ENCODE data around the gene CMIP.

CMIP gene

DNA sequence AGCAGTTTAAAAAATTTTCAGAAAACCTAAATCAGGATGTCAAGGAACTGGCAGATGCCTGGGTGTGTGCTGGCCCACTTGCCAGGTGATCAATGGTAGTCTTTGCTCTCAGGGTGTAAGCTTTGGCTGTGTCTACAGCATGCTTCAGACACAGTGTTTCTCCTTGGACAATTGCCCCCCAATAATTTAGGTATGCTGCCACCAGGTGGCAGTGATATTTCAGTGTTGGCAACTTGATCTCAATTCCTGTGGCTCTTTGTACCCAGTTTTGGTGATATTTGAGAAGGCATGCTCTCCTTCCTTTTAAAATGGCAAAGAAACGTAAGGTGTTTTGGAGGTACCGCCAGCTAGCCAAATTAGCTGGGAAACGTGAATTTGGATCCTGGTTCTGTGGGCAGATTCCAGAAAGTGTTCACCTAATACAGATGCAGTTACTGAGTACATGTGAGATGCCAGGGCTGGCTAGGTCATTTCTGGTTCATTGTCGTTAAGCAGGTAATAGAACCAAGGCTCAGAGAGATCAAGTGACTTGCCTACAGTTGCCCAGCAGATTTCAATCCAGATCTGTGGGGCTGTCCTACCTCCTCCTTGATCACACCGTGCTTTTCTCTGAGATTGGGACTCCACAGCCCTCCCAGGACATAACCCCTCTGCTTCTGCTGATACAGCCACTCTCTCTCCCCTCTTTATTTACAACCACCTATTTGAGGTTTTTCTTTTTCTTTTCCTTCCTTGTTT lies 178.9 kb downstream of the CMIP start:
- H3K4me1 ChIP-seq (ENCODE audit: control insufficient read depth, insufficient read depth, low read length) = peaks cover 11% of the 10 kb centered on the region
- H3K9ac ChIP-seq (ENCODE audit: low read length) = no peak overlapping the region
- no peaks in the 10 kb centered on the region for H3K27me3 ChIP-seq (ENCODE audit: control insufficient read depth, insufficient read depth, low read length)
- no peaks in the 10 kb centered on the region for H3K36me3 ChIP-seq (ENCODE audit: control insufficient read depth, insufficient read depth, low read length)
- H3K4me3 ChIP-seq (ENCODE audit: low read length) = no peak overlapping the region
- no peak overlapping the region for H3K27ac ChIP-seq (ENCODE audit: low read depth, low read length)

DNA sequence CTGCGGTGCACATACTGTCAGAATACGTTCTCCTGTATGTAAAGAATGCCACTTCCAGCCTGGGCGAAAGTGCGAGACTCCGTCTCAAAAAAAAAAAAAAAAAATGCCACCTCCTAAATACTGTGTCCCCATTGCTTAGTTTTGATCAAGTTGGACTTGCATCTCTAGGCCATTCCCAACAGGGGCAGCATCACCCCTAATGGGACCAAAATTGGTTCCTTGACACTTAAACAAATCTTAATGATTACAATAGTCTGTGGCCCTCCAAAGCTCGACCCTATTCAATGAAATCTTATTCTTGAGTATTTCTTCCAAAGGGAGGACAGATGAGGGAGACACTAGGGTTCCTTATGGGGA lies 179.8 kb downstream of the CMIP start:
- Histone ChIP-seq H3K36me3 (ENCODE audit: control insufficient read depth, insufficient read depth, low read length) (no peaks in the 10 kb centered on the region), H3K27me3 (ENCODE audit: control insufficient read depth, insufficient read depth, low read length) (no peaks in the 10 kb centered on the region), H3K4me1 (ENCODE audit: control insufficient read depth, insufficient read depth, low read length) (peaks cover 11% of the 10 kb centered on the region), H3K9ac (ENCODE audit: low read length) (no peak overlapping the region), H3K27ac (ENCODE audit: low read depth, low read length) (no peak overlapping the region), H3K4me3 (ENCODE audit: low read length) (no peak overlapping the region)

DNA sequence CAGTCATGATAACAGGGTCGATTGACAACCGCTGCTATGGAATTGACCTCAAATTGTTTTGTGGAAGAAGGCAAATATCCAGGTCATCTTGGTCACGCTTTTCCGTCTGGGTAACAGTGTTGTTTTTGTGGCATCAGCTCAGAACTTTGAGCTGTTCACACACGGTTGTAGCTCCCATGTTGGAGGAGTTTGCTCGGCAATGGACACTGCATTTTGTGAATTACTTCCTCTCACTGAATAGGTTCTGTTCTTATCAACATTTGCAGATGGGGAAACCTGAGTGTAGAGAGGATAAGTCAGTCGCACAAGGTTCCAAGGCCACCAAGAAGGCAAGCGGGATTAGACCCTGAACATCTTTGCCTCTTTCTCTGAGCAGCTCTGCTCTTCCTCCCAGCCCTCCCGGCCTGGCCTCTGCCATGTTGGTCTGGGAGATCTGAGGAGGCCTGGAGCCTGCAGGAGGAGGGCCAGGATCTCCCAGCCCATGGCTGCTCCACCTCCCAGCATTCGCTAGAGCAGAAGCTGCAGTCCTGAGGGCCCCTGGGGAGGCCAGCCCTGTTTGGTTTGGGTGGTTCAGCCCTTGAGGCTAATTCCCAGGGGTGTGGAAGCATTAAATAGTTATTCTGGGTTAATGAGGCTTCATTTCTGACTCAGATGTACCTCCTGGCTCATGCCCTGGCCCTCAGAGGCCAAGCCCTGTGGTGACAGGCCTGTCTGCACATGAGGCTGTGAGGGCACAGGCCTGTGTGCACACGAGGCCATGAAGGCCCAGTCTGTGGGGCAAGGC lies 180.3 kb downstream of the CMIP start:
- Histone ChIP-seq H3K4me3 (ENCODE audit: low read length) (no peak overlapping the region), H3K9ac (ENCODE audit: low read length) (no peak overlapping the region), H3K4me1 (ENCODE audit: control insufficient read depth, insufficient read depth, low read length) (peaks cover 11% of the 10 kb centered on the region), H3K27me3 (ENCODE audit: control insufficient read depth, insufficient read depth, low read length) (no peaks in the 10 kb centered on the region), H3K27ac (ENCODE audit: low read depth, low read length) (peak overlapping the region; percentile 30), H3K36me3 (ENCODE audit: control insufficient read depth, insufficient read depth, low read length) (no peaks in the 10 kb centered on the region)

DNA sequence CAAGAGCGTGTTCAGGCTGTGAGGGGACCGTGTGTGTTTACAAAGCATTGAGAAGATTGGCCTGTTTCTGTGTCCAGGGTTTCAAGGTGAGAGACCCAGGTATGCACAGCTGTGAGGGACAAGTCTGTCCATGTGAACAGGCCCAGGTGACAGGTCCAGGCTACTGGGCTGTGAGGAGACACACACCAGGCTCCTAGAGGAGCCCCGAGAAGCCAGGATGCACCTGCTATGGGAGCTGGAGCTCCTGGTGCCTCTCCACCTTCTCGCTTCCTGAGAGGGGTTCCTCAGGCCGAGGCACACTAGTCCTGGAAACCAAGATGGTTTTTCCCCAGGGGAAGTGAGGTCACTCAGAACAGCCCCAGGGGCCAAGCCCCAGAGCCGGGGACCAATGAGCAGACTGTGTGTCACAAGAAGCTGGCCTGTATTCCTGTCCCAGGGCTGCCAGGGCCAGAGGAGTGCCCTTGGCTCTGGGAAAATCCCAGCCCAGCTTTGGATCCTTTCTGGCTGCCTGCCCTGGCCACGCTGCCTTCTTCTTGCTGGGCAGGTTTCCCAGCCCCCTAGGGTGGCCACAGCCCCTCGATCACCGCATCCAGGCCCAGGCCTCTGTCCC lies 181.0 kb downstream of the CMIP start:
- Histone ChIP-seq H3K36me3 (ENCODE audit: control insufficient read depth, insufficient read depth, low read length) (no peaks in the 10 kb centered on the region), H3K27me3 (ENCODE audit: control insufficient read depth, insufficient read depth, low read length) (no peaks in the 10 kb centered on the region), H3K4me1 (ENCODE audit: control insufficient read depth, insufficient read depth, low read length) (peaks cover 11% of the 10 kb centered on the region), H3K4me3 (ENCODE audit: low read length) (no peak overlapping the region), H3K9ac (ENCODE audit: low read length) (no peak overlapping the region), H3K27ac (ENCODE audit: low read depth, low read length) (peak overlapping the region; percentile 30)

DNA sequence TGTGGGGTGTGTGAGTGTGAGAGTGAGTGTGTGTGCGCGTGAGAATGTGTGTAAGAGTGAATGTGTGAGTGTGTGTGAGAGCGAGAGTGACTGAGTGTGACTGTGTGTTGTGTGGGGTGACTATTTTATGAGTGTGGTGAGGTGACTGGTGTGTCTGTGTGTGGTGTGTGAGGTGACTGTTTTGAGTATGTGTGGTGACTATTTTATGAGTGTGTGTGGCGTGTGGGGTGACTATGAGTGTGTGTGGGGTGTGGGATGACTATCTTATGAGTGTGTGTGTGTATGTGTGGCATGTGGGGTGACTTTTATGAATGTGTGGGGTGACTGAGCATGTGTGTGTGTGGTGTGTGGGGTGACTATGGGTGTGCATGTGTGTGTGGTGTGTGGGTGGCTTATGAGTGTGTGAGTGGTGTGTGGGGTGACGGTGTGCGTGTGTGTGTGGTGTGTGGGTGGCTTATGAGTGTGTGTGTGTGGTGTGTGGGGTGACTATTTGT lies 181.6 kb downstream of the CMIP start:
- Histone ChIP-seq H3K36me3 (ENCODE audit: control insufficient read depth, insufficient read depth, low read length) (no peaks in the 10 kb centered on the region), H3K4me3 (ENCODE audit: low read length) (no peak overlapping the region), H3K27ac (ENCODE audit: low read depth, low read length) (no peak overlapping the region), H3K9ac (ENCODE audit: low read length) (no peak overlapping the region), H3K27me3 (ENCODE audit: control insufficient read depth, insufficient read depth, low read length) (no peaks in the 10 kb centered on the region), H3K4me1 (ENCODE audit: control insufficient read depth, insufficient read depth, low read length) (peaks cover 11% of the 10 kb centered on the region)

DNA sequence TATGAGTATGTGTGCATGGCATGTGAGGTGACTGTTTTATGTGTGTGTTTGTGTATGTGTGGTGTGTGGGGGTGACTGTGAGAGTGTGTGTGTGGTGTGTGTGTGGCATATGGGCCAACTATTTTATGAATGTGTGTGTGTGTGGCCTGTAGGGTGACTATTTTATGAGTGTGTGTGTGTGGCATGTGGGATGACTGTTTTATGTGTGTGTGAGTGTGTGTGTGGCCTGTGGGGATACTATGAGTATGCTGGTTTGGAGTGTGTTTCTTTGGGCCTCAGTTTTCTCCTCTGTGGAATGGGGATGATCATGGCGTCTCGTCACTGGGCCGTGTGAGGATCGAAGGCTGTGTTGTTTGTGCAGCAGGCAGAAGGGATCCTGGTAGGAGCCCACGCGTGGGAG lies 182.4 kb downstream of the CMIP start:
- Histone ChIP-seq H3K36me3 (ENCODE audit: control insufficient read depth, insufficient read depth, low read length) (no peaks in the 10 kb centered on the region), H3K4me1 (ENCODE audit: control insufficient read depth, insufficient read depth, low read length) (peaks cover 11% of the 10 kb centered on the region), H3K4me3 (ENCODE audit: low read length) (no peak overlapping the region), H3K9ac (ENCODE audit: low read length) (no peak overlapping the region), H3K27ac (ENCODE audit: low read depth, low read length) (no peak overlapping the region), H3K27me3 (ENCODE audit: control insufficient read depth, insufficient read depth, low read length) (no peaks in the 10 kb centered on the region)

DNA sequence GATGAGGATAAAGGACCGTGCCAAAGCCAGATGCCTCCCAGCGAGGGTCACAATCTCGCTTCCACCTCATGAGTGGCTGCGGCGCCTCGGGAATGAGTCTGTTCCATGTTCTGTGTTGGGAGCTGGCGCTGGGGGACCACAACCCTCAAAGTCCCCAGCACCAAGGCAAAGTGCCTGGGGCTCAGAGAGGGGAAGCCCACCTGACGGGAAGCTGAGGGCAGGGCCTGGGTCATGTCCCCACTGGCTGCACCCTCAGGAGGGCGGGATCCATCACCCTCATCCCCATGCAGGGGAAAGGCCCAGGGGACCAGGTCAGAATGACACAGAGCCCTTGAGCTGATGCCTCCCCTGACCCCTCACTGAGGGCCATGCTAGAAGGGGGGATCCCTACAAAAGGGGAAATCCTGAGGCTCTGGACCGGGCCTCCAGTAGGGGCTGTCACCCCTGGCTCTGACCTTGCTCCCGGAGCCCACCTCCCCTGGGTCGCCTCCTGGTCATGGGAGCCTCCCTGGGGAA lies 183.2 kb downstream of the CMIP start:
- no peaks in the 10 kb centered on the region for H3K36me3 ChIP-seq (ENCODE audit: control insufficient read depth, insufficient read depth, low read length)
- H3K27ac ChIP-seq (ENCODE audit: low read depth, low read length) = no peak overlapping the region
- no peaks in the 10 kb centered on the region for H3K27me3 ChIP-seq (ENCODE audit: control insufficient read depth, insufficient read depth, low read length)
- H3K4me3 ChIP-seq (ENCODE audit: low read length) = no peak overlapping the region
- H3K4me1 ChIP-seq (ENCODE audit: control insufficient read depth, insufficient read depth, low read length) = peaks cover 11% of the 10 kb centered on the region
- H3K9ac ChIP-seq (ENCODE audit: low read length) = no peak overlapping the region

DNA sequence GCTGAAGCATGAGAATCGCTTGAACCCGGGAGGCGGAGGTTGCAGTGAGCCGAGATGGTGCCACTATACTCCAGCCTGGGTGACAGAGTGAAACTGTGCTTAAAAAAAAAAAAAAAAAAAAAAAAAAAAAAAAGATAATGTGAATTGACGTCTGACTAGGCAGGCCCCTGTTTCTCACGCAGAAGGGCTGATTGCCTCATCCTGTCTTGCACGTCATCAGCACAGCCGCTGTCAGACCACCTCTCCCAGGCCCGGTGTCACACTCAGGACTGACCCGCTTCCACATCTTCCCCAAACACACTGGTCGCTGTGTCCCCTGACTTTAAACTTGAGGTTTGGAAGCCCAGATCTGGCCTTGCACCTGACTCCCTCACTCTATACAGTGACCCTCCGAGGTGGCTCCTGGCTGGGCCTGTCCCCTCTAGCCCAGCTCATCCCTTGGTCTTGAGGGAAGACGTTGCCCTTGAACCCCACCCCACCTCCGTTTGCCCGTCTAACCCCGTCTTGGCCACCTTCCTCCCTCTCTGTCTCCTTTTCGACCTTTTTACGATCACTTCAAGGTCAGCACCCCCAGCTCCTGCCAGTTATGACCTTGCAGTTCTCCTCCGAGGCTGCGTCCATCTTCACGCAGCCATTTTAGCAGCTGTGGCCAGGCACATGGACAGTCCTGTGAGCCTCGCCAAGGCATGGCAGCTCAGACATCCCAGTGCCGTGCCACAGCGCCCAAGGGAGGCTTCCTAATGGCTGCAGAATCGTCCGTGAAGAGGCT lies 184.6 kb downstream of the CMIP start:
- Histone ChIP-seq H3K27ac (ENCODE audit: low read depth, low read length) (no peak overlapping the region), H3K27me3 (ENCODE audit: control insufficient read depth, insufficient read depth, low read length) (no peaks in the 10 kb centered on the region), H3K9ac (ENCODE audit: low read length) (no peak overlapping the region), H3K4me3 (ENCODE audit: low read length) (no peak overlapping the region), H3K36me3 (ENCODE audit: control insufficient read depth, insufficient read depth, low read length) (no peaks in the 10 kb centered on the region), H3K4me1 (ENCODE audit: control insufficient read depth, insufficient read depth, low read length) (peaks cover 11% of the 10 kb centered on the region)

DNA sequence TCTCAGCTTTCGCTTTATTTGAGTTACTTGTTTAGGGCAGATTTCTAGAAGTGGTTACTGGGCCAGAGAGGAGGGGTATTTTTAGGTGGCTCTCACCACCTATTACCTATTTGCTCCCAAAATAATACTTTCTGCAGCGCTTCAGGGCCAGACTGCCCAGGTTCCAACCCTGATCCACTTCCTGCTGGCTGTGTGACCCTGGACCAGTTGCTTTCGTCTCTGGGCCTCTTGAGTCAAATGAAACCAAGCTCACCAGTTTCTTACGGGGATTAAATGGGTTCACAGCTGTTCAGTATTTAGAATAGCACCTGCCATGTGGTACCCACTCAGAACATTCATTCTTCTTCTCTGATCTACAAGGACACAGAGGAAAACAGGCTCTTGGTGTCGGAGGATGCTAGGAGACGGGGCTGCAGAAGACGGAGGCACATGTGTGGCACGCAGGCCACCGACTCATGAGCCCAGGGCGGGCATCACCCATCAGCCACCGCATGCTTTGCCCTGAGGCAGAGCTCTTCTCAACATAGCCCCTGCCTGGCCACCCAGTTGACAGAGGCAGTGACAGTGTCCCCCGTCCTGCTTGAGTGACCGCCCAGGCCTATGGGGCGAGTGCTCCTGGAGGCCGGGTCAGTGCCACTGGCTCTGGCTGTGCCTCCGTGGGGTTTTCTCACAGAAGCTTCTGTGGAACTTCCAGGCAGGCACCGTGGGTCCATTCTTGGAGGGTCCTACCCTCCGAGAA lies 185.5 kb downstream of the CMIP start:
- no peak overlapping the region for H3K4me3 ChIP-seq (ENCODE audit: low read length)
- H3K27ac ChIP-seq (ENCODE audit: low read depth, low read length) = no peak overlapping the region

DNA sequence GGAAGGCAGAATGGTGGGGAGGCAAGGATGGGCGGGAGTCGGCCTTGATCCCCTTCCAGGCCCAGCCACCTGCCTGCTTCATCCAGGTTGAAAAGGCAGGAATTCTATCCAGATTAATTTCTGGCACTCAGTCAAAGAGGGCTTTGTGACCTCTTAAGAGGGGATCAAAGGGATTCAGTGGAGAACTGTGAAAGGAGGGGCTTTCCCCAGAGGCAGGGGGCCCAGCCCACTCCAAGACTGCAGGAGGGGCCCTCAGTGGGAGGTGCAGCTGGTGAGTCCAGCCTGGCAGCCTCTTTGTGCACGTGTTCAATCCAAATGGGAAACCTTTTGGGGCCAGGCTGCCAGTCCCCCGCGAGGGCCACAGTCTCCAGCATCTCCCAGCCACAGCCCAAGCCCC lies 186.0 kb downstream of the CMIP start:
- H3K27me3 ChIP-seq (ENCODE audit: control insufficient read depth, insufficient read depth, low read length) = no peaks in the 10 kb centered on the region
- H3K9ac ChIP-seq (ENCODE audit: low read length) = no peak overlapping the region
- H3K4me1 ChIP-seq (ENCODE audit: control insufficient read depth, insufficient read depth, low read length) = peaks cover 6% of the 10 kb centered on the region
- no peak overlapping the region for H3K27ac ChIP-seq (ENCODE audit: low read depth, low read length)
- H3K4me3 ChIP-seq (ENCODE audit: low read length) = no peak overlapping the region
- no peaks in the 10 kb centered on the region for H3K36me3 ChIP-seq (ENCODE audit: control insufficient read depth, insufficient read depth, low read length)

More for the DNA sequence above, 185.5 kb downstream of the CMIP start:
- no peak overlapping the region for H3K9ac ChIP-seq (ENCODE audit: low read length)
- H3K4me1 ChIP-seq (ENCODE audit: control insufficient read depth, insufficient read depth, low read length) = peaks cover 11% of the 10 kb centered on the region
- no peaks in the 10 kb centered on the region for H3K36me3 ChIP-seq (ENCODE audit: control insufficient read depth, insufficient read depth, low read length)
- H3K27me3 ChIP-seq (ENCODE audit: control insufficient read depth, insufficient read depth, low read length) = no peaks in the 10 kb centered on the region

DNA sequence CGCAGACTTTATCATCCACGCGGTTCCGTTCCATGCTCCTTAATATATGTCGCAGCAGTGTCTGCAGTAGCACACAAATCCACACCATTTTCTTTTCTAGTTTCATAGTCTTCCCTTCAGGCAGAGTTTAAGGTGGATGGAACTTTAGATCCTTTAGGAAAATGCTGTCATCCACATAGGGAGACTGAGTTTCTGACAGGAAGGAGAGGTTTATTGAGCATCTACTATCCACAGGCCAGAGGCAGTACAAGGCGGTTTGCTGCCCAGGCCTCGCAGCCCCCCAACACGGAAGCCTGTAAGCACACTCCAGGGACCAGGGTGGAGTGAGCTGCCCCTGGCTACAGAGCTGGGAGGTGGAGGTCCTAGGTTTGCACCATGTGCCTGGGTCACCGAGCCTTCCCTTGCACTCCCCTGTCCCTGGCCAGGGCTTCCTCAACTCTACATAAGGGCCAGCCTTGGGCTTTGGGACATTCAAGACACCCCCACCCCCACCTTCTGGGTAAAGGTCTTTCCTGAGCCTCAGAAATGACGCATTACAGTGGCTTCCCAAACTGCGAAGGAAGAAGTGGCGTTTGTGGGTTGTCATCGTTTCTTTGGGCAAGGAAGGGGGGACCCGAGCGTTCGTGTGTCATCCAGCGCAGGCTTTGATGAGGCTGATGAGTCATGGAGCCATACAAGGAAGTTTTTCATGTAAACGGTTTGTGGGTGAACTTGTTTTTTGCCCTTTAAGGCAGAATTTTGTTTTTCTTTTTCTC lies 188.0 kb downstream of the CMIP start:
- Histone ChIP-seq H3K9ac (ENCODE audit: low read length) (no peak overlapping the region), H3K27me3 (ENCODE audit: control insufficient read depth, insufficient read depth, low read length) (no peaks in the 10 kb centered on the region), H3K4me3 (ENCODE audit: low read length) (no peak overlapping the region), H3K27ac (ENCODE audit: low read depth, low read length) (peak overlapping the region; percentile 28), H3K36me3 (ENCODE audit: control insufficient read depth, insufficient read depth, low read length) (no peaks in the 10 kb centered on the region), H3K4me1 (ENCODE audit: control insufficient read depth, insufficient read depth, low read length) (no peaks in the 10 kb centered on the region)

All from rectal smooth muscle tissue (tissue), 1 donor.